Neural cell (in vitro differentiated cells): ENCODE results near the gene ZNF326. TPM values are rescaled to one million over a fixed set of nuclear protein-coding genes. Genes with fewer than 3 reads are reported as not detected.

Experiments
- H2AFZ ChIP-seq: fragments of 200-600, 300-800 bp; sonication (generic), shearing (Covaris generic); 2 replicates; pipeline ENCODE4 v1.6.0; 2014; ENCODE audit warnings: low read depth, mild to moderate bottlenecking, antibody characterized with exemption, low read length, moderate library complexity
- H3F3A ChIP-seq: fragments of 200-600 bp; shearing (Covaris generic); 2 replicates; pipeline ENCODE4 v1.6.1; 2016; ENCODE audit warnings: mild to moderate bottlenecking, moderate library complexity, mixed read lengths, antibody characterized with exemption, low read length; ENCODE audit not compliant: insufficient read depth, poor library complexity, severe bottlenecking
- H3K27ac ChIP-seq: fragments of 200-600, 300-800 bp; sonication (generic), shearing (Covaris generic); 2 replicates; pipeline ENCODE4 v1.5.1; 2014; ENCODE audit warnings: mild to moderate bottlenecking, low read length, moderate library complexity
- H3K27me3 ChIP-seq: fragments of 300-800, 200-600 bp; sonication (generic), shearing (Covaris generic); 2 replicates; pipeline ENCODE4 v1.6.0; 2014; ENCODE audit warnings: mild to moderate bottlenecking, low read depth, low read length, moderate library complexity; ENCODE audit not compliant: insufficient read depth
- H3K36me3 ChIP-seq: fragments of 300-800, 200-600 bp; sonication (generic), shearing (Covaris generic); 2 replicates; pipeline ENCODE4 v1.5.1; 2014; ENCODE audit warnings: mild to moderate bottlenecking, antibody characterized with exemption, low read length, moderate library complexity; ENCODE audit not compliant: insufficient read depth
- H3K4me2 ChIP-seq: fragments of 300-800, 200-600 bp; sonication (generic), shearing (Covaris generic); 2 replicates; pipeline ENCODE4 v1.6.0; 2014; ENCODE audit warnings: mild to moderate bottlenecking, low read length
- H3K4me3 ChIP-seq: fragments of 300-800, 200-600 bp; sonication (generic), shearing (Covaris generic); 2 replicates; pipeline ENCODE4 v1.5.1; 2014; ENCODE audit warnings: mild to moderate bottlenecking, low read length, moderate library complexity
- H3K79me2 ChIP-seq: fragments of 200-600 bp; shearing (Covaris generic); replicated peaks from 2 replicates; pipeline ENCODE4 v1.6.0; 2014; ENCODE audit warnings: mild to moderate bottlenecking, low read length, moderate library complexity; ENCODE audit not compliant: insufficient read depth
- H3K9ac ChIP-seq: fragments of 300-800, 200-600 bp; sonication (generic), shearing (Covaris generic); 2 replicates; pipeline ENCODE4 v1.6.1; 2016; ENCODE audit warnings: mild to moderate bottlenecking, low read length, mixed read lengths
- H3K9me2 ChIP-seq: fragments of 200-600 bp; shearing (Covaris generic); 2 replicates; pipeline ENCODE4 v1.6.1; 2016; ENCODE audit warnings: mild to moderate bottlenecking, low read length, mixed read lengths; ENCODE audit not compliant: insufficient read depth
- H3K9me3 ChIP-seq: fragments of 200-600, 300-800 bp; sonication (generic), shearing (Covaris generic); 2 replicates; pipeline ENCODE4 v1.6.1; 2016; ENCODE audit warnings: mild to moderate bottlenecking, mixed run types, low read length, moderate library complexity, mixed read lengths
- H4K20me1 ChIP-seq: fragments of 200-600 bp; shearing (Covaris generic); 2 replicates; pipeline ENCODE4 v1.6.1; 2016; ENCODE audit warnings: mild to moderate bottlenecking, mixed run types; ENCODE audit not compliant: insufficient read depth
- CTCF ChIP-seq: fragments of 450-650 bp; IDR thresholded peaks from 2 replicates; pipeline ENCODE4 v1.5.1; 2014; ENCODE audit warnings: antibody characterized with exemption, mild to moderate bottlenecking, moderate library complexity; ENCODE audit not compliant: poor library complexity, severe bottlenecking
- EP300 ChIP-seq: fragments of 450-650 bp; conservative IDR thresholded peaks from 2 replicates; pipeline ENCODE4 v1.6.1; 2014; ENCODE audit warnings: antibody characterized with exemption, mild to moderate bottlenecking, moderate library complexity; ENCODE audit not compliant: poor library complexity, severe bottlenecking
- EZH2 ChIP-seq: fragments of 200-600, 300-800 bp; shearing (Covaris generic), sonication (generic); IDR thresholded peaks from 2 replicates; pipeline ENCODE4 v1.6.1; 2014; ENCODE audit warnings: antibody characterized with exemption, low read length, borderline replicate concordance, mild to moderate bottlenecking; ENCODE audit not compliant: insufficient read depth, poor library complexity, severe bottlenecking
- MXI1 ChIP-seq: fragments of 450-650 bp; conservative IDR thresholded peaks from 2 replicates; pipeline ENCODE4 v1.6.1; 2014; ENCODE audit warnings: antibody characterized with exemption, mild to moderate bottlenecking; ENCODE audit not compliant: poor library complexity, severe bottlenecking
- POLR2AphosphoS5 ChIP-seq: IDR thresholded peaks from 2 replicates; pipeline ENCODE4 v1.6.1; 2012
- RAD21 ChIP-seq: fragments of 450-650 bp; conservative IDR thresholded peaks from 2 replicates; pipeline ENCODE4 v1.6.1; 2014; ENCODE audit warnings: antibody characterized with exemption, mild to moderate bottlenecking, moderate library complexity
- REST ChIP-seq: IDR thresholded peaks from 2 replicates; pipeline ENCODE4 v1.6.1; 2012; ENCODE audit warnings: borderline replicate concordance
- SMC3 ChIP-seq: fragments of 450-650 bp; conservative IDR thresholded peaks from 2 replicates; pipeline ENCODE4 v1.6.1; 2014; ENCODE audit warnings: antibody characterized with exemption, mild to moderate bottlenecking, moderate library complexity; ENCODE audit not compliant: poor library complexity
- TAF1 ChIP-seq: IDR thresholded peaks from 2 replicates; pipeline ENCODE4 v1.6.1; 2012; ENCODE audit warnings: low read depth
- polyA plus RNA-seq: library from polyadenylated mRNA; depleted of rRNA; stranded (reverse); fragments of >200 nt; gene quantifications from 2 replicates; pipeline ENCODE4 v1.2.3, GENCODE V29; 2014

Gene ZNF326
- polyA plus RNA-seq, 1 donor from 2014 or later = 65.0 TPM

- Histone ChIP-seq H3K9me3 (no peaks in the 10 kb centered on the region), H4K20me1 (no peaks in the 10 kb centered on the region), H3K79me2 (no peaks in the 10 kb centered on the region), H3K4me2 (no peak overlapping the region), H3K27me3 (no peaks in the 10 kb centered on the region), H3F3A (no peaks in the 10 kb centered on the region), H3K9me2 (no peaks in the 10 kb centered on the region), H3K36me3 (no peaks in the 10 kb centered on the region), H3K4me3 (peak overlapping the region; percentile 11), H2AFZ (no peak overlapping the region), H3K9ac (no peak overlapping the region), H3K27ac (no peak overlapping the region)
- no peak for TF ChIP-seq EP300
- no peak for TF ChIP-seq EZH2
- no peak for TF ChIP-seq REST
- no peak for TF ChIP-seq POLR2AphosphoS5
- TF ChIP-seq TAF1 = no peak
- TF ChIP-seq CTCF = no peak
- no peak for TF ChIP-seq RAD21
- no peak for TF ChIP-seq SMC3
- no peak for TF ChIP-seq MXI1
These were observed 79.7 kb downstream of the ZNF326 start for GRCh38 chr1:90074566-90074965.

- Histone ChIP-seq H3K9me2 (no peaks in the 10 kb centered on the region), H3K27ac (no peak overlapping the region), H3K4me3 (peak overlapping the region; percentile 11), H3K9ac (no peak overlapping the region), H3F3A (no peaks in the 10 kb centered on the region), H2AFZ (no peak overlapping the region), H3K4me2 (peak overlapping the region; percentile 23), H3K9me3 (no peaks in the 10 kb centered on the region), H3K36me3 (no peaks in the 10 kb centered on the region), H4K20me1 (no peaks in the 10 kb centered on the region), H3K27me3 (no peaks in the 10 kb centered on the region), H3K79me2 (no peaks in the 10 kb centered on the region)
- no peak for TF ChIP-seq EZH2
- TF ChIP-seq POLR2AphosphoS5 = no peak
- no peak for TF ChIP-seq EP300
- TF ChIP-seq REST = no peak
- no peak for TF ChIP-seq CTCF
- TF ChIP-seq TAF1 = no peak
- TF ChIP-seq RAD21 = no peak
- TF ChIP-seq MXI1 = no peak
These were observed 80.1 kb downstream of the ZNF326 start for GRCh38 chr1:90074970-90075391.
